HG03342 (cell line): ENCODE data around the gene DLGAP4.

Source experiments
- ATAC-seq: cut with Tn5 transposase; IDR thresholded peaks from one replicate; pipeline ENCODE4 v1.9.1; 2021; ENCODE audit warnings: mild to moderate bottlenecking, moderate library complexity; ENCODE audit not compliant: unreplicated experiment

The DLGAP4 gene

DNA sequence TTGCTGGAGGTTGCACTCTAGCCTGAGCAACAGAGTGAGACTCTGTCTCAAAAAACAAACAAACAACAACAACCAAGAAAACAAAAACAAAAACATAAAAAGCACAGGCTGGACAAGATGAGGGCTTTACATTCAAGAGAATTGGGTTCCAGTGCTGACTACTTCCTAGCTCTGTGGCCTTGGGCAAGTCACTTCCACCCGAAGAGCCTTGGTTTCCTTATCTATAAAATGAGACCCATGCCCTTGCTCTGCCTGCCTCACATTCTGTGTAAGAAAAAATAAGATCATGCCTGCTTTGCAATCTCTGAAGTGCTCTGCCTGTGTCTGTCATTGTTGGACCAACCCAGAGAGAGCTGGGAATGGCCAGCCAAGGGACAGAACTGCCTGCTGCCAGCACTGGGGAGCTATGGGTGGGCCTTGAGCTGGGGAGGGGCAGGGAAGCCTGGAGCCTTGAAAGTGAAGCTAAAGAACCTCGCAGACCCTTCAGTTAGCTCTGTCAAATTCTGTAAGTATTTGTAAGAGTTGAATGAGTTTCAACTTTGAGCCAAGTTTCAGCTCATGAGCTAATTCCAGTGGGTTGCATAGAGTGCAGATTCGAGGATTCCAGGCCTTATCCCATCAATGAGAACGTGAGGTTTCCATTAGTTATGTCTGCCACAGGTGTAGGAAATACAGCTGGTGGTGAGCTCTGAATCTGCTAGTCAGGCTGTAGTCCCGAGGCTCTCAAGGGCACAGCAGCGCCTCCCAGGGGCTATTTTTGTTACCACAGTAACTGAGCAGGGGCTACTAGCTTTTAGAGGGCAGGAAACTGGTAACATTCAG, 93.2 kb downstream of the DLGAP4 start:
- no peak for ATAC-seq

DNA sequence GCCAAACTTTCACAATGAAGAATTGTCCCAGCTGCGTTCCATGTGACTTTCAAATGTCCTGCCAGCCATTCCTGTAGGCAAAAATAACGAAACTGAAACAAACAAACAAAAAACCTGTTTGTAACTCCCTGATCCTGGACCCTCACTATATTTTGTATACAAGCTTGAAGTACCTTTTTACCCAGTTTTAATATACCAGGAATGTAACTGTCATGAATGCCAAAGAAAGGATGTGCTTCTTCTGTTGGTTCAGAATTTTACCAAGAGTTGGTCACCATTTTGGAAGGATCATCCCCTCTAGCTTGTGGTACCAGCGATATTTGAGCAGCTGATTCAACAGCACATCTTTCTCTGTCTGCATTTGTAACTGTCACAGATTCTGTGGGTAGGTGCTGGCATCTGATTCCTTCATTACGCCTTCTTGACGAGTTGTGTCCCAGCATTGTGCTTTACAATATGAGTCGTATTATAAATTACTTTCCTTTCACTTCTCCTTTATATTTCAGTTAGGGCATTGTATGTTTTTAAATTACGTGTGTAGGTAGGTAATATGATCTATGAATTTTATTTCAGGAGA, 93.9 kb downstream of the DLGAP4 start:
- no peak for ATAC-seq

DNA sequence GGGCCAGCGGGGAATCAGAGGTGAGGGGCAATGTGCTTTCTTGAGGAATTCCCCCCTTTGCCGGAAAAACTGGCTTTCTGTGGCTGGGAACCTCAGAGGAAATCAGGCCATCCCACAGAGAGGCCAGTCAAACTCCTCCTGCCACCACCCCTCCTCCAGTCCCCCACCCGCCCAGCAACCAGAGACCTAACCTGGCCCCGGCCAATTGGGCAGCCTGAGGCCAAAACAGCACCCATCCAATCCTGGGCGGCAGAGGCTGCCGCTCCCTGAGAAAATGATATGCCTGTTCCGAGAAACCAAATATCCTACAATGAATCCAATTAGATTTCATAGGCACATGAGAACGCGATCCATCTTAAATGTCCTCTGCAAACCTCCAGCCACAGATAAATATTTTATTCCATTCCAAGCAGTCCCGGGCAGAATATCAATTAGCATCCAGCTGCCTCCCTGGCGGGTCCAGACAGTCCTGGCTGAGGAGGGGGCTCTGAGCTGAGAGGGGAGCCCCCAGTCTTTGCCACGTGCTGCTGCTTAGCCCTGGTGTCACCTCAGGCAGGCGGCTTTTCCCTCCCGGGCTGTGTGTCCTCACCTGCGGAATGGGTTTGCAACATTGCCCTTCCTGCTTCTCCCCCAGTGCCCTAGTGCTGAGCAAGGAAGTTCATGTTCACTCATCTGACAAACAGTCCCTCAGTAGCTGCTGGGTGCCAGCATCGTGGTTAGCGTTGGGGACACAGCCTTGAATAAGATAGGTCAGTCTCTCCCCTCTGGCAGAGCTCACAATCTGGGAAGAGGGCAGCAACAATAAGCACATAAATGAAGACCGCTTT, 95.0 kb downstream of the DLGAP4 start:
- ATAC-seq: no peak

DNA sequence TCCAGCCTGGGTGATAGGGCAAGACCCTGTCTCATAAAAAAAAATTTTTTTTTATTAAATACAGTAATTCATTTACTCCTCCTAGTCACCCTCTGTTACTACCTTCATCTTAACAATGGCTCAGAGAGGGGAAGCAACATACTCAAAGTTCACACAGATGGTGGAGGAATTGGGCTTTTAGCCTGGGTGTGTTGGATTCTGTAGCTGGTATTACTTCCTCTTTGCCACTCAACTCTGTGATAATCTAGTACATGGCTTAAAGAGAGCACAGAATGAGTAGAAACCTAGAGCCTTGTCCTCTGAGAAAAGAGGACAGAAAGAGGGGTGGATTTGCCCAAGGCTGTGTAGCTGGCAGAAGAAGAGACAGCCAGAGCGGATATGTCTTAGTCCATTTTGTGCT, 96.6 kb downstream of the DLGAP4 start:
- no peak for ATAC-seq

DNA sequence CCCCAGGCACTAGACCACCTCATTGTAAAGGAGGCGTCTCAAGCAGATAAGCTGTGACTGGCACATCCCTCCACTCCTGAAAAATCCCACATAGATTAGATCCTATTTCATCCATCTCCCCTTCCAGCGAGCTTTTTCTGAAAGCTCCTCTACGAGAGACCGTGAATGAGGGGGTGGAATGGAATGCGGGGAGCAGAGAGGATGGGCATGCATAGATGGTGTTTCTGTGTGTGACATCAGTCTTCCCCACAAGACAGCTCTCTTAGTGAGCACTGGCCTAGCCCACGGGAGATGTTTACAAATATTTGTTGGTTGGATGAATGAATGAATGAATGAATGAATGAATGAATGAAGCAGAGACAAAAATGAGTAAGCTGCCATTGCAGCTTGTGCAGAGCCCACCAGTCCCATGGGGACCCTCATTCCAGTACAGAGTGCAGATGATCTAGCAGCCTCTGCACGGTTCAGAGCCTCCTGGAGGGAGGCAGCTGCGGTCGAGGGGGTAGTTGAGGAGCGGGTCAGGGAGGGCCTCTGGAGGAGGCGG, 98.4 kb downstream of the DLGAP4 start:
- ATAC-seq: no peak

DNA sequence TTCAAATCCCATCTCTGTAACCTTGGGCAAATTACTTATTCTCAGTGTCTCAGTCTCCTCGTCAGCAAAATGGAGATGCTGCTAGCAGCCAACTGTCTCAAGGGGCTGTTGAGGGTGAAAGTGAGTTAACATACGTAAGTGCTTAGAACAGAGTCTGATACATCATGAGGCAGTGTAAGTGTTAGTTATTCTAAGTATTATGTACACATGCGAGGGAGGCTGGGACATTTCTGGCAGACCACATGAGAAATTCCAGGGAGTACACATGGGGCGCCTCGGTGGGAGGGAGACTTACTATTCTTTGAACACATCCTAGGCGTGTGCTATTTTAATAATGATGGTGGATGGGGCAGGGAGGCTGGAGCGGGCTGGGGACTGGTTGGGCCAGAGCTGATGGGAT, 99.1 kb downstream of the DLGAP4 start:
- no peak for ATAC-seq

DNA sequence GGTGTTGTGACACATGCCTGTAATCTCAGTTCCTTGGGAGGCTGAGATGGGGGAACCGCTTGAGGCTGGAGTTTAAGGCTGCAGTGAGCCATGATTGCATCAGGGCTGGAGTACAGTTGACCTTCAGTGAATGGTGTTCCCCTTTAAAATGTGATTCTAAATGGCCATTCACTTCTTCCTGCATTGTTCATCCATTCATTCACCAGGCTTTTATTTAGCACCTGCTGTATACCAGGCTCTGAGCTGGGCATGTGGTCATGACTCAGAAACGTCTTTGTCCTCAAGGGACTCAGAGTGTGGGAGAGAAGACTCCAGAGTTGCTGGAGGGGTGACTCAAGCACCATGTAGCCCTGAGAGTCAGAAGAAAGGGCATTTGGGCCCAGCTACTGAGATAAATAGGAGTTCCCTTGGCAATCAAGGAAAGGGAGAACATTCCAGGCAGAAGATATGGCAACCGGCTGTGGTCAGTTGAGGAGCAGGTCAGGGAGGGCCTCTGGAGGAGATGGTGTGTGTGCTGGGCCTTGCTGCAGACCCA, 101.1 kb downstream of the DLGAP4 start:
- no peak for ATAC-seq

DNA sequence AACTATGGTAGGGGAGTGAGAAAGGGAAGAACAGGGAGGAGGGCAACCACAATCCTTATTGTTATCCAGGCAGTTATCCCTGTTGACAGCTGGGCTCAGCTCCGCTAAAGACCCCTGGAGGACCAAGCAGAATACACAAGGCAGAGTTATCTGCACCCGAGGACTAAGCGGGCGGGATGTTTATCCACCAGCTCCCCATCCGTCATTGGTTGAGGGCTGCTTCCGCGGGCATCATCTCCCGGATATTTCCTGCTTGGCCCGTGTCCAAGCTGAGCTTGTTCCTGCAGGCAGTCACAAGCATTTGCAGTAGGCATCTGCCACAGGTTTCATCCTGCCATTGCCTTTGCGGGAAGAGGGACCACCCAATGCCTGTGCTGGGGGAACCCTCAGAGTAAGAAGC, 102.1 kb downstream of the DLGAP4 start:
- ATAC-seq: no peak

DNA sequence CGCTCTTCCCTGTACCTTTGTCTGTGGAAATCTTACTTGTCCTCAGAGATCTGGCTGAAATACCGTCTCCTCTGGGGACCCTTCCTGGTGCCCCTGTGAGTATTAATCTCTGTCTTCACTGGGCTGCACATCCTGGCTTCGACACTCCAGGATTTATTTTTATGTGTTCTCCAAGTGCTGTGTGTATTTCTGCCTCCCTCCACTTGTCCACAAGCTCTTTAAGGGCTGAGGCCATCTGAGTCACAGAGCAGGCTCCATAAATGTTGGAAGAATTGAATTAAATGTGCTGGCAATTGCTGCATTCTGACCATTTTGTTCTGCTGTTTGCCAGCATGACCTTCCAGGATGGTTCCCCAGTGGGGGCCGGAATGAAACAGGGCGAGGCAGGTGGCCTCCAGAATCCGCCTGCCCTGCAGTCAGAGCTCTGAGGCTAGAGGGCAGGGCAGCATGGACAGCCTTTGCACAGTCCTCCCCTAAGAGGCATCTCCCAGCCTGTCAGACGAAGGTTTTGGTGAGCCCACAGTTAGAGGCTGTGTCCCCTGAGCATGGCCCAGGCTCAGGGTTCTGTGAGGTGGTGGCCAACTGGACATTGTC, 105.8 kb downstream of the DLGAP4 start:
- ATAC-seq: no peak

DNA sequence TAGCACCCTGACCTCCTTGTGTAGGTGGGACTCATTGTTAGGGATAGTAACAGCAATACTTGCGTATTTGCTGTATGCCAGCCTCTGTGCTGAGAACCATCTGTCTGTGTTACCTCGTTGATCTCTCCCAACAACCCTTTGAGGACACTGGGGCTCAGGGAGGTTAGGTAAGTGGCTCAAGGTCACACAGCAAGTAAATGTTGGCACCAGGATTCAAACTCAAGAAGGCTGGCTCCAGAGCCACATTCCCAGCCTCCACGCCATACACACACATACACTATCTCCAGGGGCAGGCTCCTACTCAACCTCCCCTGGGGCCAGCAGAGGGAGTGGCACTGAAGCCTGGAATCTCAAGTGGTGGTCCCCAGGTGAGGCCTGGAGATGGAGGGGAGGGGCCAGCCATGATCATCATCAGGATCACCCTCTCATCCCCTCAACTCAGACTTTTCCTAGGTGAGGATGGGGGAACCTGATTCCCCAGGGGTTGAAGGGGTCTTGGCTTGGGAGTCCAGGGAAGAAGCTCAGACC, 109.4 kb downstream of the DLGAP4 start:
- ATAC-seq: no peak

DNA sequence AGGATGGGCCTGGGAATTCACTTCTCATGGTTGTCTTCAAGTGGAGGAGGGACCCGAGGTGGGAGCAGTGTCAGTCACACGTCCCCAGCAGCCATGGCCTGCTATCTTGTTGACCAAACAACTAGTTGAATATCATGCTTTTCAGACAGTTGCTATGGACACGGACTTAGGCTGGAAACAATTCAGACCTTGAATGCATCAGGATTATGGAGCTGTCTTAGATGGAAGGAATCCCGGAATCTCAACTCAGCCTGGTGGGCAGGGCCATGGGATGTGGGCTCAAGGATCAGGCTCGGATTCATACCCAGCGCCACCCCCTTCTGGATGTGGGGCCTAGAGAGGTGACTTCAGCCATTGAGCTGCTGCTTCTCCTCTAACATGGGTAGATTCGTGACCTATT, 112.6 kb downstream of the DLGAP4 start:
- no peak for ATAC-seq

DNA sequence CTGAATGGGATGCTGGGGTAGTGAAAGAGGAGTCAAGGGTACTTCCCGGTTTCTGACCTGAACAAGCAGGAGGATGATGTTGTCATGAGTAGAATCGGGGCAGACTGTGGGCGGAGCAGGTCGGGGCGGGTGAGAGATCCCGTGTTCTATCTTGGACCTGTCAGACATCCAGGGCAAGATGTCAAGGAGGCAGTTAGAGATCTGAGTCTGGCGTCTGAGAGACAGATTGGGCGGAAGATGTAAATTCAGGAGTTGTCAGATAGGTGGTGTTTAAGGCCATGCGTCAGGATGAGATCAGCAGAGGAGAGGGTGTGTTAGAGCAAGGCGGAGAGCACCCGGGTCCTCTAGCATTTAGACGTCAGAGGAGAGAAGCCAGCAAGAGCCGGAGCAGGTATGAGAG, 115.5 kb downstream of the DLGAP4 start:
- no peak for ATAC-seq

DNA sequence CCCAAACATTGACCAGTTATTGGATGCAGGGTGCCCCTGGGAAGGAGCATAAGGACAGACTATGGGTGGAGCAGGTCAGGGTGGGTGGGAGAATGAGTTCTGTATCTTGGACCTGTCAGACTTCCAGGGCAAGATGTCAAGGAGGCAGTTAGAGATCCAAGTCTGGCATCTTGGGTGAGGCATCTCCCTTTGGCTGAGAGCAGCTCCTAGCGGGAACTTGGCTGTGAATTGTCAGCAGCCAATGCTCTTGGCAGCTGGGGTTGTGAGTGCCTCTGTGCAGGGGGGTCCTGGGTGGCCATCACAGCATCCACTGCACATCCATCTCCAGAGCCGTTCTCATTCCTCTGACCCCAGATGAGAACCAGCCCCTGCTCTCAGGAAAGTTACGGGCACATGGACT, 118.2 kb downstream of the DLGAP4 start:
- no peak for ATAC-seq

DNA sequence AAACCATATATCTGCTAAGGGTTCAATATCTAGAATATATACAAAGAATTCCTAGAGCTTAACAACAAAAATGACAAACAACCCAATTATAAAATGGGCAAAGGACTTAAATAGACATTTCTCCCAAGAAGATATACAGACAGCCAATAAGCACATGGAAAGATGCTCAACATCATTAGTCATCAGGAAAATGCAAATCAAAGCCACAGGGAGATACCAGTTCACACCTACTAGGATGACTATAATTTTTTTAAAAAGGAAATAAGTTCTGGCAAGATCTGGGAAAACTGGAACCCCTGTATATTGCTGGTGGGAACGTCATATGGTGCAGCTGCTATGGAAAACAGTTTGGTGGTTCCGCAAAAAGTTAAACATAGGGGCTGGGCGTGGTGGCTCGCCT, 119.0 kb downstream of the DLGAP4 start:
- ATAC-seq: no peak

DNA sequence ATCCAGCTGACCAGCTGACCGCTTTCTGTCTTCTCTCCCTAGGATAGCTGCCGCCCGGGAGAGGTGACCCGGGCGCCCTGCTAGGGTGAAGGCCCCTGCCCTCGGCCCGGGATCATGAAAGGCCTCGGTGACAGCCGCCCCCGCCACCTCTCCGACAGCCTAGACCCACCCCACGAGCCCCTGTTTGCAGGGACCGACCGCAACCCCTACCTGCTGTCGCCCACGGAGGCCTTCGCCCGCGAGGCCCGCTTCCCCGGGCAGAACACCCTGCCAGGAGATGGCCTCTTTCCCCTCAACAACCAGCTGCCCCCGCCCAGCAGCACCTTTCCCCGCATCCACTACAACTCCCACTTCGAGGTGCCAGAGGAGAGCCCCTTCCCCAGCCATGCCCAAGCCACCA, 125.5 kb downstream of the DLGAP4 start:
- ATAC-seq: no peak

DNA sequence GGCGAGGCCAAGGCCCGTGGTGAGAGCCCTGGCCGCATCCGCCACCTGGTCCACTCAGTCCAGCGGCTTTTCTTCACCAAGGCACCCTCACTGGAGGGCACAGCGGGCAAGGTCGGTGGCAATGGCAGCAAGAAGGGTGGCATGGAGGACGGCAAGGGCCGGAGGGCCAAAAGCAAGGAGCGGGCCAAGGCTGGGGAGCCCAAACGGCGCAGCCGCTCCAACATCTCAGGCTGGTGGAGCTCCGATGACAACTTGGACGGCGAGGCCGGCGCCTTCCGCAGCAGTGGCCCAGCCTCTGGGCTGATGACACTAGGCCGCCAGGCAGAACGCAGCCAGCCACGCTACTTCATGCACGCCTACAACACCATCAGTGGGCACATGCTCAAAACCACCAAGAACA, 126.0 kb downstream of the DLGAP4 start:
- ATAC-seq: no peak

DNA sequence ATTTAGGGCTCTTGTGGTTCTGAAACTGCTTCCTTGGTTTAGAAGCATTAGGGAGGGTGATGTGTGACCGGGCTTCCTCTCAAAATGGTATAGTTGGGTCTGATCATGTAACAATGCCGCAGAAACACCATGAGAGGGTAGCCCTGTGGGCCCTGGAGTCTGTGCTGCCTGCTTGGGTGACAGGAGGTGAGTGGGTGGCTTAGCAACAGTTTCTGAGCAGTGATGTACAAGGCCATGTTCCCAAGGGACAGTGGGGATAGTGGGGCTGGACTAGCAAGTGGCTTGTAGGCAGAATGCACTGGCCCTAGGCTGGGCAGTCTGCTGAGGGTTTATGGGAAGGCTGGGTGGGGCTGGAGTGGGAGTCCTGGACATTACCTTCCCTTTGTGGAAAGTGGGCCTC, 128.2 kb downstream of the DLGAP4 start:
- ATAC-seq: no peak

DNA sequence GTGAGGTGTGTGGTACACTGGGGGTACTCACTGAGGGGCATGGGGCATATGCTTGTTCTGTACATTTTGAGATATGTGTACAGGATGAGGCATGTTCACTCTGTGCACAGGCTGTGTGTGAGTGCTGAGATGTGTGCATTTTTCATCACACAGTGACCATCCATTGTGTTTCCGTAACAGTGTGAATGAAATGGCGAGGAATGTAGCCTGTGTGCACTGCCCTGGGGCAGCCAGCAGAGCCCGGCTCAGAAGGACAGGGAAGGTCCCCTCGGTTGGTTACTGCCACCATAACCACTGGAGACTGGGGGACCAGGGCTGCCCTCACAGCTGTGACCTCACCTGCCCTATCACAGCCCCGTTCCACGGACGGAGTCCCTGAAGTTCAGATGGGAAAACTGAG, 129.0 kb downstream of the DLGAP4 start:
- no peak for ATAC-seq

DNA sequence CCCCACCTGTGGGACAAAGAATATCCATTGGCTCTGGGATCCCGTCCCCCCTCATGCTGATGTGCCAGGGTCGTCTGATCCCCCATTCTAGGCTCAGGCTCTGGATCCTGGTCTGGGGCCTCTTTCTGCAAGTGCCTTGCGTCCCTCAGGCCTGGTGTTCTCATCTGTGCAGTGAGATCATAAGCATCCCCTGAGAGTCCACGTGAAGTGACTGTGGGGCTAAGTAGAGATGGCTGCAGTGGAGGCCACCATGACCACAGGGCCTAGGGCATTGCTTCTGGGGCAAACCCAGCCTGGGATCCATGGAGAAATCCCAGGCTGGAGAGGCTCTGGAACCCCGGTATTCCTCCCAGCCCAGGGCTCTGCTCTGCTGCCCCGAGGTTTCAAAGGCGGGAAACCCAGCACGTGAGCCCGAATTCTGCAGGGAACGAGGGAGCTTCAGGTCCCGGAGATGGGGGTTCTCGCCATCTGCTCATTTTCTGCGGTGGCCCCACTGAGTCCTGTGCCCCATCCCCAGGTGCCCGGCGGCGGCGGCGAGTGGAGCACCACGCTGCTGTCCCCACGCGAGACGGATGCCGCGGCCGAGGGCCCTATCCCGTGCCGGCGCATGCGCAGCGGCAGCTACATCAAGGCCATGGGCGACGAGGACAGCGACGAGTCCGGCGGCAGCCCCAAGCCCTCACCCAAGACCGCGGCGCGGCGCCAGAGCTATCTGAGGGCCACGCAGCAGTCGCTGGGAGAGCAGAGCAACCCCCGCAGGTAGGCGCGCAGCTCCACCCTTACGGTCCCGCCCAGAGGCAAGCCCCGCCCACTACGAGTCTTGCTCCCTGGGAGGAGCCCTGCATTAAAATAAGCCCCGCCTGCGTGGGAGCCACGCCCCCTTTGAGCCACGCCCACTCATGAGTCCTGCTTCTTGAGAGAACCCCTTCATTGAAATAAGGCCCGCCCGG, 129.7 kb downstream of the DLGAP4 start:
- ATAC-seq: no peak
